BLaER1 (cell line): ENCODE results near the gene DERA.
A peak's percentile ranks its signal among the peaks of the same experiment; 100 is the strongest.

Experiments
- H3K27ac ChIP-seq: shearing (Covaris generic); formaldehyde crosslinking; 2 replicates; pipeline ENCODE4 v1.8.1; 2022
- H3K27me3 ChIP-seq: shearing (Covaris generic); formaldehyde crosslinking; 2 replicates; pipeline ENCODE4 v1.8.1; 2022
- H3K36me3 ChIP-seq: shearing (Covaris generic); formaldehyde crosslinking; 2 replicates; pipeline ENCODE4 v1.8.1; 2022
- H3K4me1 ChIP-seq: shearing (Covaris generic); formaldehyde crosslinking; 2 replicates; pipeline ENCODE4 v1.8.1; 2022
- H3K4me2 ChIP-seq: shearing (Covaris generic); formaldehyde crosslinking; 2 replicates; pipeline ENCODE4 v1.8.1; 2022
- H3K4me3 ChIP-seq: shearing (Covaris generic); formaldehyde crosslinking; 2 replicates; pipeline ENCODE4 v1.8.1; 2022
- H3K9ac ChIP-seq: shearing (Covaris generic); formaldehyde crosslinking; 2 replicates; pipeline ENCODE4 v1.8.1; 2022
- H3K9me3 ChIP-seq: shearing (Covaris generic); formaldehyde crosslinking; 2 replicates; pipeline ENCODE4 v1.8.1; 2022
- H4K20me1 ChIP-seq: shearing (Covaris generic); formaldehyde crosslinking; 2 replicates; pipeline ENCODE4 v1.8.1; 2022
- Cebpa-rat ChIP-seq: shearing (Covaris generic); IDR thresholded peaks from 2 replicates; pipeline ENCODE4 v1.8.1; 2022

Gene DERA

GRCh38 chr12:15979096-15980092 is 68.3 kb downstream of the DERA start:
- H3K4me2 ChIP-seq, result 0 out of 2 replicates have a peak overlapping the region, but pooled peaks have one; percentile 12
- H3K9me3 ChIP-seq, result no peaks in the 10 kb centered on the region
- peaks cover 5% of the 10 kb centered on the region for H3K4me1 ChIP-seq
- no peak for TF ChIP-seq Cebpa-rat
- H3K4me3 ChIP-seq, result no peak overlapping the region
- peaks cover 37% of the 10 kb centered on the region for H3K36me3 ChIP-seq
- H4K20me1 ChIP-seq, result no peaks in the 10 kb centered on the region
- H3K9ac ChIP-seq, result no peak overlapping the region
- H3K27ac ChIP-seq, result no peak overlapping the region
- no peaks in the 10 kb centered on the region for H3K27me3 ChIP-seq

GRCh38 chr12:15982071-15982470 is 70.9 kb downstream of the DERA start:
- Histone ChIP-seq H4K20me1 (no peaks in the 10 kb centered on the region), H3K4me1 (peaks cover 11% of the 10 kb centered on the region), H3K27me3 (no peaks in the 10 kb centered on the region), H3K27ac (no peak overlapping the region), H3K9me3 (0 out of 2 replicates have a peak, but pooled peaks cover under 1% of the 10 kb centered on the region), H3K4me2 (no peak overlapping the region), H3K9ac (no peak overlapping the region), H3K36me3 (peaks cover 24% of the 10 kb centered on the region), H3K4me3 (no peak overlapping the region)
- TF ChIP-seq Cebpa-rat, result no peak

- H3K9ac ChIP-seq, result no peak overlapping the region
- H3K4me3 ChIP-seq, result no peak overlapping the region
- H3K4me2 ChIP-seq, result no peak overlapping the region
- H3K27ac ChIP-seq, result no peak overlapping the region
- H3K36me3 ChIP-seq, result peaks cover 24% of the 10 kb centered on the region
- H3K9me3 ChIP-seq, result peaks cover 5% of the 10 kb centered on the region; the same call in 1 of the 2 replicates
- H3K4me1 ChIP-seq, result peaks cover 11% of the 10 kb centered on the region
- no peak for TF ChIP-seq Cebpa-rat
- no peaks in the 10 kb centered on the region for H3K27me3 ChIP-seq
- no peaks in the 10 kb centered on the region for H4K20me1 ChIP-seq
Measured at GRCh38 chr12:15982471-15982870, 71.3 kb downstream of the DERA start.

- Histone ChIP-seq H3K4me2 (no peak overlapping the region), H3K9ac (no peak overlapping the region), H3K4me1 (peaks cover 11% of the 10 kb centered on the region), H3K36me3 (peaks cover 26% of the 10 kb centered on the region), H3K27me3 (no peaks in the 10 kb centered on the region), H3K4me3 (no peak overlapping the region), H3K27ac (no peak overlapping the region), H4K20me1 (no peaks in the 10 kb centered on the region), H3K9me3 (peaks cover 9% of the 10 kb centered on the region)
- TF ChIP-seq Cebpa-rat, result no peak
Measured at GRCh38 chr12:15982921-15983320, 71.8 kb downstream of the DERA start.

- H3K27me3 ChIP-seq, result no peaks in the 10 kb centered on the region
- H3K9me3 ChIP-seq, result peaks cover 21% of the 10 kb centered on the region
- no peaks in the 10 kb centered on the region for H4K20me1 ChIP-seq
- H3K36me3 ChIP-seq, result peaks cover 39% of the 10 kb centered on the region
- H3K4me2 ChIP-seq, result no peak overlapping the region
- peaks cover 11% of the 10 kb centered on the region for H3K4me1 ChIP-seq
- no peak for TF ChIP-seq Cebpa-rat
- no peak overlapping the region for H3K4me3 ChIP-seq
- H3K27ac ChIP-seq, result no peak overlapping the region
- H3K9ac ChIP-seq, result no peak overlapping the region
Measured at GRCh38 chr12:15984097-15984800, 73.1 kb downstream of the DERA start.

- H3K4me1 ChIP-seq, result peaks cover 9% of the 10 kb centered on the region
- peaks cover 21% of the 10 kb centered on the region for H3K9me3 ChIP-seq
- H3K36me3 ChIP-seq, result peaks cover 39% of the 10 kb centered on the region
- no peak overlapping the region for H3K27ac ChIP-seq
- no peak overlapping the region for H3K4me3 ChIP-seq
- TF ChIP-seq Cebpa-rat, result no peak
- no peaks in the 10 kb centered on the region for H4K20me1 ChIP-seq
- H3K9ac ChIP-seq, result no peak overlapping the region
- H3K27me3 ChIP-seq, result no peaks in the 10 kb centered on the region
- H3K4me2 ChIP-seq, result no peak overlapping the region
Measured at GRCh38 chr12:15984963-15985362, 73.8 kb downstream of the DERA start.

GRCh38 chr12:15987696-15988095 is 76.6 kb downstream of the DERA start:
- Histone ChIP-seq H3K4me3 (no peak overlapping the region), H3K27me3 (no peaks in the 10 kb centered on the region), H3K27ac (no peak overlapping the region), H3K4me1 (peaks cover 6% of the 10 kb centered on the region; the same call in 1 of the 2 replicates), H3K36me3 (peaks cover 50% of the 10 kb centered on the region), H4K20me1 (no peaks in the 10 kb centered on the region), H3K9me3 (peaks cover 21% of the 10 kb centered on the region), H3K9ac (no peak overlapping the region), H3K4me2 (no peak overlapping the region)
- no peak for TF ChIP-seq Cebpa-rat

- Histone ChIP-seq H3K36me3 (peaks cover 36% of the 10 kb centered on the region), H3K9ac (no peak overlapping the region), H3K4me2 (no peak overlapping the region), H4K20me1 (no peaks in the 10 kb centered on the region), H3K4me1 (peaks cover 6% of the 10 kb centered on the region; the same call in 1 of the 2 replicates), H3K9me3 (peaks cover 21% of the 10 kb centered on the region), H3K4me3 (no peak overlapping the region), H3K27ac (no peak overlapping the region), H3K27me3 (no peaks in the 10 kb centered on the region)
- TF ChIP-seq Cebpa-rat, result no peak
Measured at GRCh38 chr12:15988983-15989755, 78.0 kb downstream of the DERA start.

- H3K9me3 ChIP-seq, result no peaks in the 10 kb centered on the region
- no peaks in the 10 kb centered on the region for H3K27me3 ChIP-seq
- no peak overlapping the region for H3K27ac ChIP-seq
Measured at GRCh38 chr12:15995801-15996200, 84.7 kb downstream of the DERA start.

More at GRCh38 chr12:15995801-15996200, 84.7 kb downstream of the DERA start:
- H4K20me1 ChIP-seq, result no peaks in the 10 kb centered on the region
- H3K4me2 ChIP-seq, result no peak overlapping the region
- no peak overlapping the region for H3K9ac ChIP-seq
- H3K36me3 ChIP-seq, result peaks cover 14% of the 10 kb centered on the region
- no peaks in the 10 kb centered on the region for H3K4me1 ChIP-seq
- H3K4me3 ChIP-seq, result no peak overlapping the region
- TF ChIP-seq Cebpa-rat, result no peak
